Stimulated activated CD4-positive, alpha-beta T cell treated with anti-CD3 and anti-CD28 coated beads, Interleukin-15, amount 100 ng/mL, for 1 hour (primary cell): Measurements from ENCODE around the gene COL16A1.

Source experiments
- DNase-seq, 2 donors: peaks; one replicate each; pipeline ENCODE4 v3.0.0-alpha.2; 2020; ENCODE audit warnings: low read depth in 1 of 2, low spot score in 1 of 2

COL16A1 gene

GRCh38 chr1:31650161-31651088 is 53.4 kb downstream of the COL16A1 start:
- no peak for DNase-seq

- DNase-seq, result no peak
These were observed 55.0 kb downstream of the COL16A1 start for GRCh38 chr1:31648641-31649357.

GRCh38 chr1:31648190-31648589 is 55.6 kb downstream of the COL16A1 start:
- no peak for DNase-seq

GRCh38 chr1:31647106-31647505 is 56.7 kb downstream of the COL16A1 start:
- no peak for DNase-seq

GRCh38 chr1:31646259-31646960 is 57.4 kb downstream of the COL16A1 start:
- no peak for DNase-seq

- no peak for DNase-seq
These were observed 58.6 kb downstream of the COL16A1 start for GRCh38 chr1:31645274-31645568.

GRCh38 chr1:31644560-31645273 is 59.1 kb downstream of the COL16A1 start, which contains the start of gene PEF1:
TSS of gene PEF1 (minus strand) at chr1:31644876. CDS start at chr1:31644864, 12 bp downstream.
- peak; percentile 98 to 99 for DNase-seq

- peak in 1 of 2 donors; percentile 8 for DNase-seq
These were observed 59.7 kb downstream of the COL16A1 start for GRCh38 chr1:31643976-31644559.

- no peak for DNase-seq
These were observed 60.9 kb downstream of the COL16A1 start for GRCh38 chr1:31642897-31643296.

GRCh38 chr1:31642366-31642765 is 61.5 kb downstream of the COL16A1 start:
- no peak for DNase-seq

- DNase-seq, result no peak
These were observed 62.9 kb downstream of the COL16A1 start for GRCh38 chr1:31640964-31641363.

GRCh38 chr1:31640179-31640578 is 63.6 kb downstream of the COL16A1 start:
- DNase-seq, result no peak

- DNase-seq, result no peak
These were observed 64.3 kb downstream of the COL16A1 start for GRCh38 chr1:31639543-31639942.

GRCh38 chr1:31637915-31638673 is 65.7 kb downstream of the COL16A1 start:
- DNase-seq, result no peak

GRCh38 chr1:31633117-31633516 is 70.7 kb downstream of the COL16A1 start:
- no peak for DNase-seq

GRCh38 chr1:31632649-31633048 is 71.2 kb downstream of the COL16A1 start:
- no peak for DNase-seq

GRCh38 chr1:31628931-31629556 is 74.8 kb downstream of the COL16A1 start:
- no peak for DNase-seq

GRCh38 chr1:31627930-31628559 is 75.8 kb downstream of the COL16A1 start:
- DNase-seq, result no peak

GRCh38 chr1:31627301-31627929 is 76.4 kb downstream of the COL16A1 start:
- no peak for DNase-seq
